UCSD-AML1 (cell line): ENCODE data around the gene VWA5A.
"Not testable (repeated sequence)": the region's sequence is repeated elsewhere in the genome, so short reads cannot be mapped to it uniquely, and the experiment has no call there.

Experiments used
- DNase-seq: peaks from one replicate; lab custom pipeline; 2025; ENCODE audit not compliant: unreplicated experiment; lab: John Stamatoyannopoulos, UW

VWA5A gene

DNA sequence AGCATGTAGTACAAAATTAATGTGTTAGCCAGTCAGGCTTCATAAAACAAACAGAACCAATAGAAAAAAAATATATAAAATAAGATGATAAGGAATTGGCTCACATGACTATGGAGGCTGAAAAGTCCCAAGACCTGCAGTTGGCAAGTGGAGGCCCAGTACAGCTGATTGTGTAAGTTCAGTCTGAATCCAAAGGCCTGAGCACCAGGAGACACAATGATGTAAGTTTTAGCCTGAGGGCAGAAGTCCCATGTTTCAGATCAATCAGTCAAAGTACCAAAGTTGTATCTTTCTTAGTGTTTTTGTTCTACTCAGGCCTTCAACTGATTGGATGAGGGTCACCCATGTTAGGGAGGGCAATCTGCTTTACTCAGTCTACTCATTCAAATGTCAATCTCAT lies 53.5 kb downstream of the VWA5A start:
- DNase-seq = no peak

DNA sequence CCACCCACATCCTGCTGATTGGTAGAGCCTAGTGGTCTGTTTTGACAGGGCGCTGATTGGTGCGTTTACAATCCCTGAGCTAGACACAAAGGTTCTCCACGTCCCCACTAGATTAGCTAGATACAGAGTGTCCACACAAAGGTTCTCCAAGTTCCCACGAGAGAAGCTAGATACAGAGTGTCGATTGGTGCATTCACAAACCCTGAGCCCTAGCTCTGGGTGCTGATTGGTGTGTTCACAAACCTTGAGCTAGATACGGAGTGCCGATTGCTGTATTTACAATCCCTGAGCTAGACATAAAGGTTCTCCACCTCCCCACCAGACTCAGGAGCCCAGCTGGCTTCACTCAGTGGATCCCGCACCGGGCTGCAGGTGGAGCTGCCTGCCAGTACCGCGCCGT lies 55.1 kb downstream of the VWA5A start:
- DNase-seq = not testable (repeated sequence)

DNA sequence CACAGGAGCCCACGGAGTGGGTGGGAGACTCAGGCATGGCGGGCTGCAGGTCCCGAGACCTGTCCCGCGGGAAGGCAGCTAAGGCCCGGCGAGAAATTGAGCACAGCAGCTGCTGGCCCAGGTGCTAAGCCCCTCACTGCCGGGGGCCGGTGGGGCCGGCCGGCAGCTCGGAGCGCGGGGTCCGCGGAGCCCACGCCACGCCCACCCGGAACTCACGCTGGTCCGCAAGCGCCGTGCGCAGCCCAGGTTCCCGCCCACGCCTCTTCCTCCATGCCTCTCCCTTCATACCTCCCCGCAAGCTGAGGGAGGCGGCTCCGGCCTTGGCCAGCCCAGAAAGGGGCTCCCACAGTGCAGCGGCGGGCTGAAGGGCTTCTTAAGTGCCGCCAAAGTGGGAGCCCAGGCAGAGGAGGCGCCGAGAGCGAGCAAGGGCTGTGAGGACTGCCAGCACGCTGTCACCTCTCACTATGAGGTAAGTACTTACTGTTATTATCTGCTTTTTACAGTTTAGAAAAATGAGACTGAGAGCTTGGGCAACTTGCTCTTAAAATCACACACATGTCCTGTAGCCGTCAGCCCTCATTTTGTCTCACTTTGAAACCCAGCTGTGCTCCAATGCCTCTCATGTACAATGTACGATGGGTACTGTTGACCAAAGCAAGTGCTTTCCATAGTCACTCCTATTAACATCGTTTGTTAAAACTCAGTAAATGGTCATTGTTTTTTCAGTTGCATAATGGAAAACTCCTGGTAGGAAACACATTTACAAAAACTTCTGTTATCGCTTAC lies 55.7 kb downstream of the VWA5A start:
- DNase-seq = no peak

DNA sequence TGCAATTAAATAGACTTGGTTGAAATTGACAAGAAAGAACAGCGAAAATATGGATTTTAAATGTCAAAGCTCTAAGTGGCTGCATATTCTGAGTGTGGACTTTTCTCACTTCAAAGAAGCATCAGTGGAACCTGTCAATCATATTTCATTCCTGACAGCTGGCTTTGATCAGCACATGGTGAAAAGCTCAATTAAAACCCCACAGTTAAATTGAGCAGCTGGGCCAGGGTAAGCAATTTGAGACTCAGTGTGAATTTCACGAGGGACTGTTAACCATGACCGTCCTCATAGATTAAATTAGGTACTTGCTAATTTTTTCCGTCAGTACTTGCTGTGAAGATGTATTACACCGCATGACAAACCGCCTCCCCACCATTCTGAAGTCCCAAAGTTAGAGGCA lies 56.9 kb downstream of the VWA5A start:
- DNase-seq = no peak

DNA sequence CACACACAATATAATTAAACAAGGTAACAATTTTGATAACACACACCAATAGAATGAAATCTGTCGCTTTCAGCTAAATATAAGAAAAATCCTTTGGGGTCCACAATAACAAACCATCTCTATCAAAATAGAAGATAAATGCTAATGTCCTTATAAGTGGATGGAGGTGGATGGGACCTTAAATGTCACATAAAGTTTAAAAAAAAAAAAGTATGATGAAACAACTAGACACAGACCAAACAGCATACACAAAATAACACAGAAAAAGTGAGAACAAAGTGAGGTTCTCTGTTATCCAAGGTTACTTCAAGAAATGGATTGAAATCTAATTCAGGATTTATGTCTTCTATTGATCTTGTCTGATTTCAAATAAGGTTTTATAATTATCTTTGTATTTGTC lies 57.3 kb downstream of the VWA5A start:
- no peak for DNase-seq

DNA sequence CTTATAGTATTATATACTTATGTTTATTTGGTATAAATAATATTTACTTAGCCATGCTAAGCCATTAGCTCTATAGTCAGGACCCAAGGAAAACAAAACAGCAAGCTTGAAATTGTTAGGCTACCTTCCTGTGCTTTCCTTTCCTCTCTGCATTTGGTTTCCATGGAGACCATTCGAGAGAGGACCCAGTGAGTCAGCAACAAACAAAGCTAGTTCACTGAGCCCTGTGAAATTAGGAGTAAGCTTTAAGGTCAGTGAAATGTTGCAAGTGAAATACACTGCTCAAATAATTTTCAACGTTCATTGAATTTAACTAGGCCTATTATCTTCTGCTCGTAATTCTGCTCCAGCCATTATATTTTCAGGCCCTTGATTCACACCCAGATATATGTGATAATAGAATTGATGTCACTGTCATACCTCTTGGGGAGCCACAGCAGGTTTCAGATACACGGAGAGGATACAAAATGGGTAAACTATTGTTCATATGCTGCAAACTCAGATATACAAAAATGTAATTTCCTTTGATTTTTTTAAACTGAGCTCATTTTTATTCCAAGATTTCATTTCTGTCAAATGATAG lies 58.8 kb downstream of the VWA5A start:
- no peak for DNase-seq

DNA sequence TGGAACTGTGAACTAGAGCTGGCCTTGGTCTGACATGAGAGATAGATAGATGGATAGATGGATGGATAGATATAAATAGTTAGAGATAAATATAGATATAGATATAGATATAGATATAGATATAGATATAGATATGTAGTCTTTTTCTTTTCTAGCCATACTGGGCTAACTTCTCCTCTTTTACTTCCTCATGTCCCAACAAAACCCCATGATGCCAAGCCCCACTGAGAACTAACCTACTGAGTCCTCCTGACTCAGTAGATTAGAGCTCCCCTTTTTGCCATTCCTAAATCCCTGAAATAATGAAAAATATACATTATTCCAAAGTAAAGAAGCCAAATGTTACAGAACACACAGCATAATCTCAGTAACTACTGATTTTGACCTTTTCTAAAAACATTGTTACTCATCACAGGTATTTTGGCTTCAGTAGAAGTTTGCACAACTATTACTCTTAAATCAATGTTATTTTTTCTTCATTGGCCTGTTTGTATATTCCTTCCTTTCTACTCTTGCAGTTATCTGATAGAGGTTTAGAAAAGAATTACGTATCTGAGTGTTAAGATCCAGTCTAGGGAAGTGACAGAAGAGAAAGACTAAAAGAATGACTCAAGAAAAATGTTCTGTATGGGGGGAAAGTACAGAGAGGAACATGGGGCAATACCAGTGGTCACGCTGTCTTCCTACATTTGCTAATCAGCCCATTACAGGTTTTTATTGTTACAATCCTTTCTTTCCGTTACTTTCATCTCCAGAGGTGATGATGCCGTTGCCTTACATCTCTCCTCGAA lies 61.9 kb downstream of the VWA5A start:
- DNase-seq = no peak

DNA sequence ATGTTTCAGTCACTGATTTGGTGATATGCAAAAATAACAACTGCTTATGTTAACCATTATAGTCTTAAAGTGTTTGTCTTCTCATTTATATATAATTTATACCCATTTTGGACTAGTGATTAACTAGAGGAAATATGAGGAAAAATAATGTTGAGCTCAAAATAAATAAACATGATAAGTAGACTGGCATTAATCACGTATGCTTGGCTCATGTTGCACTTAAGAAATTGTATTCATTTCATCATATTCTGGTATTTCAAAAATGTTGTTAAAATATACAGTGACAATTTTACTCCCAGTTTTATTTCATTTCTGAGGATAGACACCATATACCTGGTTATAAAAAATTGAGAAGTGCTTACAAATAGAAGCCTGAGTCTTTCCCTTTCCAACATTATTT lies 64.1 kb downstream of the VWA5A start:
- DNase-seq = no peak

DNA sequence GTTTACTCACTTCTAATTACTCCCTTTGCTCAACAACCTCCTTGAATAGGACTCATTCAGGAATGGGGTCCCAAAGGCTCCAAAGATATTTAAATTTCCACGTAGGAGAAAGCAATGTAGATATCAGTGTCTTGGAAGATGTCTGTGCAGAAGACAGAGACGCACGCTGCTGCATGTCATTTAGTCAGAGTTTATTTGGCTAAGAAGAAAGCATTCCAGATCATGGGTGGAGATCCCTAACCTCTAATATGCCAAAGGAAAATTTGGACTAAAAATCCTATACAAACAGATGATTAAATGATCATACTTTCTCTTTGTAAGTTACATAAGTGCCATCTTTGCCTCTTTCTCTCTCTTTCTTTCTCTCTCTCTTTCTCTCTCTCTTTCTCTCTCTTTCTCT lies 67.8 kb downstream of the VWA5A start, which contains the start of gene OR10D3:
Gene OR10D3 (plus strand): TSS at position 278 of the 400 bp plus-strand sequence. CDS start 1,925 bp downstream, outside the sequence.
- DNase-seq = no peak

DNA sequence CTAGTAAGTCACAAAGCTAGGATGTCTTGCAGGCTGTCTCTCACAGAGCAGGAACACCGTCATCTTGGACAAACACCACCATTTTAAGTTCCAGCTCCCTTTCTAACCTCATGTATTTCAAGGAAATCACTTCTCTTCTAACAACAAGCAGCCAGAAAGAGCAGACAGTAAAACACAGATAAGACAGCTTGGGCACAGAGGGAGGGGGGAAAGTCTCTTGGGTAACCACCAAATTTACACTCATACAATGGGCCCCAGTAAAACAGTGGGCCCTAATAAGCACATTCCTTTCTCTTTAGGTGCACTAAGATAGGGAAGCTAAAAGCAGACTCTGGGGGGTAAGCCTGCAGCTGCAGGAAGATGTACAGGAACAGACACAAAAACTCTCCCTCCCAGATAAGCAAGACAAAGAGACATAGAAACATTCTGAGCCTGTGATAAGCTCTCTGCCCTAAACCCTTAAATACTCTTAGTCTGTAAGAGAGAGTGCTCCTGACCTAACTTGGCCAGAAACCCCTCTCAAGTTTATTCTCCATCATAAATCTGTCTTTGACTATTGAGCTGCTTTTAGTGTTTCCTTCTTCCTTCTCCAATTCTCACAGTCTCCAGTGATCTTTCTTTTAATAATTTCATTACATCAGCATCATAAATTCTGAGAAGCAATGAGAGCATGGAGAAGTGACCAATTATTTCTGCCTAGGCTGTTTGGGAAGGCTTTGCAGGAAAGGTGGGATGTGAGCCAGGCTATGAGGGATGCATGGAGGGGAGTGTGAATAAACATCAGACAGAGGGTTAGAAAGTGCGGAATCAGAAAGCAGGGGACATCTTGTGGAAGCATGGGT lies 75.3 kb downstream of the VWA5A start:
- no peak for DNase-seq

DNA sequence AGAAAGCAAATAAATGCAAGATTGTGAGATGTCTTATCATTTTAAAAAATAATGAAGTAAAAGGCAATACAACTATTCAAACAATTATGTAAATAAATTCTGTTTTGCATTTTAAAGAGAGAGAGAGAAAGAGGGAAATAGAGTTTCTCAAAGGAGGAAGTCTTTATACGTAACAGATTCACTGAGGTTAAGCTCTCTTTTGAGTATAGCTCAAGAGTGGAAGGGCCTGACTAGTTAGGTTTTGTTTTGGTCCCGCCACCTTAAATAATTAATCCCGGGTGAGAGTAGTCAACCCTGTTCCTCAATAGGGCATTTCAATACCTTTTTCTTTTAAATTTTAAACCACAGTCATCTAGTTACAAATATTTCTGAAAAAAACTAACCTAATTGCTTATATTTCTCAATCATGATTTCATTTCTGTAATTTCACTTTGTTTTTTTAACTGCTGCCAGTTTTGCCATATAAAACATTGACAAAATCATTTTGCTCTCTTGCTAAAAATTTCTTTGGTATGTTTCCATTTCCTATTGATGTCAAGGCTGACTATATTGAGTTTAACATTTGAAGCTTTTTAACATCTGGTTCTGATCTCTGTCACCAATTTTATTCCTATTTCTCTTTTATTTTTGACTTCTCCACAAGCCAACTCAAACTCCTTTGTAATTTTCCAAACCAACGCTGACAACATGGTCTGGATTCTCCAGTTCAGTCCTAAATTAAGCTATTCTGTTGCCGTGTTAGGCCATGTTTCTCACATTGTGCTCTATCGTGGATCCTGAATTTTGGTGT lies 78.2 kb downstream of the VWA5A start:
- DNase-seq = no peak

DNA sequence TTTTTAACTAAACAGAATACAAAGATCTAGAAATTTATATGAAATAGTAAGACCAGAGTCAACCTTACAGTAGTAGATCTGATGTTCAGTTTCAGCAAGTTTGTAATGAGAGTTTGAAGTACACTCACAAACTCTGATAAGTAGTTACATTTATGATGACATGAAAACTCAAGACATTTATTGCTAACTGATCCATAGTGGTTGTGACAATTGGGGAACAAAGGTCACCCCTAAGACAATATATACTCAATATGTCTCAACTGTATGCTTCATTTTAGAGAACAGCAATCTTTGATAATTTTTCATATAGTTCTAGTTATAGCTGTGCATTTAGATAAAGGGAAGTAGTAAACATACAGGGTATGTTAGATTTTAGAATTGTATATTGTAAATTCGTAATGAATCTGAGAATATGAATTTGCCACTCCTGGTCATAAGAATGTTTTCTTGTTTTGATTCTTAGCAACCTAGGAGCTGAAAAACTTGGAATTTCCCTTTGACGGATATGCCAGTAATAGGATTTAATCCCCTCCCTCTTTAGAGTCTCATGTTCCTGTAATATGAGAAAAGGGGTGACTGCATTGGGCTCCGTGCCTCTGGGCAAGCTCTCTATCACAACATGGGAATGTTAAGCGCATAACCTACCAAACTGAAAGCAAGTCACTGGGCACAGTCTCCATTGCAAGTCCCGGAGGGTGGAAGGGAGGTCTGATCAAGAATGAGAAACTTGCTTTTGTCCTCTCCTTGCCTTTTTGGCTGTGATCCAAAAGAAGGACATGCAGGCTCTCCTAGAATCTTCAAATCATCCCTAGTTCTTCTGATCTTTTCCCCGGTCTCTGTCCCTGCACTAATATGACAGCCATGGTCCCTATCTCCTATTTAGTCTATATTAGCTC lies 79.3 kb downstream of the VWA5A start:
- no peak for DNase-seq

DNA sequence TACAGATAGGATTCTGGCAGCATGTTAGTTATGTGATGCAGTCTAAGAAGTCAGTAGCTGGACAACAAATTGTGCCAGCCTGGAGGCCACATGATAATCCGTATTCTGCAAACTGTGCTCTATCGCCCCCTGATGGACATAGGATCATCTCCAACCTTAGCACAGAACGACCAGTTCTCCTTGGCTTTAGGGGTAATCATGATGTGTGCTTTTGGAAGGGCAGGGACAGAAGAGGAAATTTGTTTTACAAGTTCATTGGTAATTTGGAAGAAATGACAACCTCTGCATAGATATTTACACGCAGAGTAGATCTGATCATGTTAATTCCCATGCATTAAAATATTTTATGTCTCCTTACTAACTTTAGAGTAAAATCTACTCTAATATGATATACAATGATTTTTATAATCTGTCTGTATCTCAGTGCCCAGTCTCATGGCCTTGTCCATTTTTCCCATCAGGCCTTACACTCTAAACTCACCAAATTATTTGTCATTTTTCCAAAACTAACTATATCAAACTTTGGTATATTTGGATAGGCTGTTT lies 80.0 kb downstream of the VWA5A start:
- DNase-seq = no peak
